GM12892 (cell line): ENCODE data around the gene TMEM243.

ENCODE experiments used
- POLR2AphosphoS5 ChIP-seq: IDR thresholded peaks from 2 replicates; pipeline ENCODE4 v1.6.1; 2011; ENCODE audit warnings: low read depth, low read length, control low read depth
- TAF1 ChIP-seq: IDR thresholded peaks from 2 replicates; pipeline ENCODE4 v1.6.1; 2011; ENCODE audit warnings: low read depth, mild to moderate bottlenecking, control low read depth, low read length, borderline replicate concordance

- TF ChIP-seq POLR2AphosphoS5 (no peak), TAF1 (no peak)
Observed at GRCh38 chr7:87210506-87210905, 9.0 kb downstream of the TMEM243 start.
